Muscle layer of duodenum (tissue), 2 donors: ENCODE results near the gene ETS2.

ENCODE experiments used
- H3K27ac ChIP-seq: one replicate; pipeline ENCODE4 v1.7.0; 2013; ENCODE audit warnings: mild to moderate bottlenecking, low read length
- H3K27me3 ChIP-seq: one replicate; pipeline ENCODE4 v1.7.0; 2013; ENCODE audit warnings: low read depth, mild to moderate bottlenecking, control low read depth, low read length
- H3K36me3 ChIP-seq, 2 donors: one replicate each; pipeline ENCODE4 v1.7.0; 2013; ENCODE audit warnings: low read length in 2 of 2, control low read depth in 1 of 2, mild to moderate bottlenecking in 1 of 2; ENCODE audit not compliant: insufficient read depth in 2 of 2, control insufficient read depth in 1 of 2
- H3K4me1 ChIP-seq, 2 donors: one replicate each; pipeline ENCODE4 v1.7.0; 2013; ENCODE audit warnings: low read length in 2 of 2, mild to moderate bottlenecking in 2 of 2, control low read depth in 1 of 2, moderate library complexity in 1 of 2; ENCODE audit not compliant: insufficient read depth in 2 of 2, control insufficient read depth in 1 of 2
- H3K4me3 ChIP-seq, 2 donors: one replicate each; pipeline ENCODE4 v1.7.0; 2013; ENCODE audit warnings: low read length in 2 of 2, low read depth in 1 of 2, mild to moderate bottlenecking in 1 of 2
- H3K9me3 ChIP-seq, 2 donors: one replicate each; pipeline ENCODE4 v1.7.0; 2013; ENCODE audit warnings: low read length in 2 of 2, control low read depth in 1 of 2, mild to moderate bottlenecking in 1 of 2; ENCODE audit not compliant: control insufficient read depth in 1 of 2
- donor health status: healthy.

Gene ETS2

DNA sequence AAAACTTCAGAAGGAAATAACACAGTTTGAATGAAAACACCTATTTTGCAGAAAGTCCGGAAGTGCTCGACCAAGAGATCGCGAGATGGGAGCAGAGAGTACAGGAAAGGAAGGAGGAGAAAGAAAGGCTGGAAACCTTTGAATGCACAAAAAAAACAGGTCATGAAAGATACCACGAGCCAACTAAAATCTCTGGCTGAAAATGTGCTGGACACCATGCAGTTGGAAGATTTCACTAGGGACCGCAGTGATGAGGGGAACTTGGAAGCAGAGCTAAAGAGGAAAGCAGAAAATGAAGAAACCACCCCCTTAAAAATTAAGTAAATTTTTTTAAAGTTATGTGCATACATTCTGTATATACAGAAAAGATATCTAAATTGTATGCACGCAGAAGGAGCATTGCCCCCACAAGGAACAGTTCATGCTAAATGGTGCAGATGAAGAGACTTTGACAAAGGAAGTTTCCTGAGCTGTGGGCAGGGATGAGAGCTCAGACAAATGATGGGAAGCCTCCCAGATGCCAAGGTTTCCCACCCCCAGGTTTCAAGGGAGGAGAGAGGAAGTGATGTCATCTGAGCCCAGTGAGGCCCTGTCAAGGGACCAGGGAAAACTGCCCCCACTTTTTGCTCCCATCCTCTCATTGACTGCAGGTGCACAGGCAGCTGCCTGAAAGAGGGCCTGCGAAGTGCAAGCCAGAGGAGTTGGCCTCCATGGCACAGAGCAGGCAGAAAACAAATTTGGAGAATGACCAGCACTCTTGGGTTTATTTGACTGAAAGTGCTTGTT lies 52.5 kb downstream of the ETS2 start:
- Histone ChIP-seq H3K36me3 (no peaks in the 10 kb centered on the region), H3K27me3 (no peaks in the 10 kb centered on the region), H3K4me1 (no peaks in the 10 kb centered on the region), H3K9me3 (no peaks in the 10 kb centered on the region), H3K27ac (no peak overlapping the region), H3K4me3 (no peak overlapping the region)

- no peak overlapping the region for H3K27ac ChIP-seq
These were observed 53.1 kb downstream of the ETS2 start for GRCh38 chr21:38858812-38859205.

DNA sequence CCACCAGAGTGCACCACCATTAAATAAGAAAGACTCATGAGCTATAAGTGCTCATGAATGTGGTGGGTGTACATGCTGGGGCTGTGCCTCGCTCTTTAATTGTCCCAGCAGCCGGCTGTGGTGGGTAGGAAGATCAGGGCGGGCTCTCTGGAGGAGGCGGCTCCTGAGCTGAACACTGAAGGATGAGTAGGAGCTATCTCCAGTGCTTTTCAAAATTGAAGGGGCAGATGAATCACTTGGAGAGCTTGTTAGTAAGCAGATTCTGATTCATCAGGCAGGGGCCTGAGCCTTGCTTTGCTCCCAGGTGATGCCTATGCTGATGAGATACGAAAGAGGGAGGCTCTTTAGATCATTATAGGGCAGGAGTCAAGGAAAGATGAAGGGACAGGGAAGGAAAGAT lies 54.1 kb downstream of the ETS2 start:
- Histone ChIP-seq H3K27ac (no peak overlapping the region), H3K27me3 (no peaks in the 10 kb centered on the region), H3K4me3 (no peak overlapping the region), H3K36me3 (no peaks in the 10 kb centered on the region), H3K4me1 (no peaks in the 10 kb centered on the region), H3K9me3 (no peaks in the 10 kb centered on the region)

More at GRCh38 chr21:38858812-38859205, 53.1 kb downstream of the ETS2 start:
- Histone ChIP-seq H3K4me1 (no peaks in the 10 kb centered on the region), H3K27me3 (no peaks in the 10 kb centered on the region), H3K9me3 (no peaks in the 10 kb centered on the region), H3K4me3 (no peak overlapping the region), H3K36me3 (no peaks in the 10 kb centered on the region)

DNA sequence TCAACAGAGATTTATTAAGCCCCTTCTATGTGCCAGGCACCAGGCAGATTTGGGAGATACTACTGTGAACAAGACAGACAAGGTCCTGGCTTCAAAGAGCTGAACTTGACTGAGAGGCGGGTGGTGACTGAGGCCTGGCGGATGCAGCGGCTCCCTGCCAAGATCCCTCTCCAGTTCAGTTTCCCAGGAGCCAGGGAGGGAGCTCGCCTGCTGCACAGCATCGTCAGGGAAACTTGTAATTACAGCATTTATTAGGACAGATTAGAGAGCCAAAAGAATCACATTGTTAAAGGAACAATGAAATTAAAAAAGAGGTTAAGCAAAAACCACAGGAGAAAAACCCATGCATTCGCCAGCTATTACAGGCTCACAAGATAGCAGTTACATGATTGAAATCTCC lies 55.3 kb downstream of the ETS2 start:
- Histone ChIP-seq H3K36me3 (no peaks in the 10 kb centered on the region), H3K9me3 (no peaks in the 10 kb centered on the region), H3K4me1 (no peaks in the 10 kb centered on the region), H3K27ac (no peak overlapping the region), H3K4me3 (no peak overlapping the region), H3K27me3 (no peaks in the 10 kb centered on the region)

DNA sequence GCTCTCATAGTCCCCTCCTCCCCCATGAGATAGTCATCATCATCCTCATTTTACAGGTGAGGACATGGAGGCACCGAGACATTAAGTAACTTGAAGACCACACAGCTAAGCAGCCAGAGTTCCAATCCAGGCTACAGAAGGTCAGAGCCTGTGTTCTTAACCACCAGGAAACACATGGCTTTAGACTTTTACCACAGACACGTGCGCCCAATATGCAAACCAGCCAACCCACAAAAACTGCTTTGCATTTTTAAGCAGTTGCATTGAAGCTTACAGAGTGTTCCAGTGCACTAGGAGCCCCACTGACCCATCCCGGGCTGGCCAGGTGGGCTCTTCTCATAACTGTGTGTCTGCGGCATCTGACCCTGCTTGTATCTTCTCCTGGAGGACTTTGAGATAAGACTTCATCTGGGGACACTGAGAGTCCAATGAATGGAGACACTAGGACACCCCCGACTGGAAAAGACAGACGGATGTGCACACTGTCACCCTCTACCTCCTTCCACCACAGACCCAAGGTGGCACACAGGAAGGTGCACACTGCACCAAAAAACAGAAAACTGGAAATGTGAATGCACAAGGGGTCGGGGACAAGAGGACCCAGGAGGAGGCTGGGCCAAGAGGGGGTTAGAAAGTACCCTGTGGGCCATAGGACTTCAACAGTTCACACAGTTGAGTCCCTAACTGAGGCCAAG lies 56.4 kb downstream of the ETS2 start:
- Histone ChIP-seq H3K36me3 (no peaks in the 10 kb centered on the region), H3K27ac (no peak overlapping the region), H3K27me3 (no peaks in the 10 kb centered on the region), H3K9me3 (no peaks in the 10 kb centered on the region), H3K4me1 (no peaks in the 10 kb centered on the region), H3K4me3 (no peak overlapping the region)

- no peaks in the 10 kb centered on the region for H3K27me3 ChIP-seq
- no peak overlapping the region for H3K4me3 ChIP-seq
- H3K36me3 ChIP-seq = no peaks in the 10 kb centered on the region
- H3K27ac ChIP-seq = no peak overlapping the region
- H3K4me1 ChIP-seq = no peaks in the 10 kb centered on the region
- no peaks in the 10 kb centered on the region for H3K9me3 ChIP-seq
These were observed 57.6 kb downstream of the ETS2 start for GRCh38 chr21:38863291-38863690.

DNA sequence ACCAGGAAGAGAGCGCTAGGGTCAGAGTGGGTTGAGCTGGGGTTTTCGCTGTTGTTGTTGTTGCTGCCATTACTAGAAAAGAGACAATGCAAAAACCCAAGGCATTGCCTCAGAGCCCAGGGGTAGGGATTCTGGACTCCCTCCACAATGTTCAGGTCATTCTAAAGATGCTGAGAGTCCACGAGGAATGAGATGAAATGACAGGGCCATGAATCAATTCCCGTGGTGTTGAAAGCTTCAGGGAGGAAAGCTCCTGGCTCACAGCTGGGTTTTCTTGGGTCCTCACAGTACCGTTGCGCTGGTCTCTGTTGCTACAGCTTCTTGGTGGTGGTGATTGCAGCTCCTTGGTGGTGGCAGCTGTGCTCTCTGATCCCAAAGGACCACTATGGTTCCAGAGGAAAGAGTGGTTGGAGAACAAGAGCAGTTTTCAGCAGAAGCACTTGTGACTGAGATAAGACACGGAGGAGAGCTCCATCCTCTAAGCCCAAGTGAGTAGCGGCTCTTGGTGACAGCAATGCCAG lies 58.2 kb downstream of the ETS2 start:
- H3K27me3 ChIP-seq = no peaks in the 10 kb centered on the region
- no peaks in the 10 kb centered on the region for H3K36me3 ChIP-seq
- H3K9me3 ChIP-seq = no peaks in the 10 kb centered on the region
- H3K27ac ChIP-seq = no peak overlapping the region
- H3K4me1 ChIP-seq = no peaks in the 10 kb centered on the region
- no peak overlapping the region for H3K4me3 ChIP-seq

DNA sequence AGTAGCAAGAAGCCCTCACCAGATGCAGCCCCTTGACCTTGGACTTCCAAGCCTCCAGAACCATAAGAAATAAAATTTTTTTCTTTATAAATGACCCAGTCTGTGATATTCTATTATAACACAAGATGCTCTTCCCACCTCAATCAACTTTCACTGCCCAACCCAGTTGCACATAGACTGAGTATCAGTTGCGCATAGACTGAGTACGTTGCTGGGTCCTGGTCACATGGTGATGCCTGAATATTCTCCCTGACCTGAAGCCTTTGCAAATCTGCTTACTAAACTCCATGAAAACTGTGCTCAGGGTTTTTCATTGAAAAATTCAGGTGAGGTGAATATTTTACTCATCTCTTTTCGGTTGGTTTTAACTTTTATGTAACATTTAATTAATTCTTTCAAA lies 59.2 kb downstream of the ETS2 start:
- Histone ChIP-seq H3K4me1 (no peaks in the 10 kb centered on the region), H3K9me3 (no peaks in the 10 kb centered on the region)

DNA sequence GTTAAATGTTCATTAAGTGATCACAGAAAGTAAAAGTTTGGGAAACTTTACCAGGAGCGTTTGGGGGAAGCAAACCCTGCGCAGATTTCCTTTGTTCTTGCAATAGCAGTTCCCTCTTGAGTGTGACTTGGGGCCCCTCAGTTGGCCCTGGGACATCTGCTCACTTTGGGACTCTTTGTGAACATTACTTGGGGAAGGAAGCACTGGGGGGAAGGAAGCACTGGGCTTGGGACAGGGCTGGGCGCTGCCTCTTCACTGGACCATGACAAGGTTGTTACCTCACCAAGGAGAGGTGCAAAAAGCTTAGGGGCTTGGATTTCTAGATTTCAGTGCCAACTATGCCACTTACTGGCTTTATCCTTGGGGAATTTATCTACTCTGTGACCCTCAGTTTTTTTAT lies 63.5 kb downstream of the ETS2 start:
- Histone ChIP-seq H3K27me3 (no peaks in the 10 kb centered on the region), H3K4me1 (no peaks in the 10 kb centered on the region), H3K9me3 (no peaks in the 10 kb centered on the region), H3K27ac (no peak overlapping the region), H3K36me3 (no peaks in the 10 kb centered on the region), H3K4me3 (no peak overlapping the region)

More for the DNA sequence above, 59.2 kb downstream of the ETS2 start:
- Histone ChIP-seq H3K36me3 (no peaks in the 10 kb centered on the region), H3K27me3 (no peaks in the 10 kb centered on the region), H3K4me3 (no peak overlapping the region), H3K27ac (no peak overlapping the region)

DNA sequence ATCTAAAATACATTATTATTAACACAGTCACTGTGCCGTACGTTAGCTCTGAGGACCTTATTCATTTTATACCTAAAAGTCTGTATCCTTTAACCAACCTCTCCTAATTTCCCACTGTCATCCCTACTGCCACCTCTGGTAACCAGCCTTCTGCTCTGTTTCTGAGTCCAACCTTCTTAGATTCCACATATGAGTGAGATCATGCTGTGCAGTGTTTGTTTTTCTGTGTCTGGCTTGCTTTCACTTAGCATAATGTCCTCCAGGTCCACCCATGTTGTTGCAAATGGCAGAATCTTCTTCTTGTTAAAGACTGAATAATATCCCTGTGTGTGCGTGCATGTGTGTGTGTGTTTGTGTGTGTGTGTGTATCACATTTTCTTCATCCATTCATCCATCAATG lies 64.2 kb downstream of the ETS2 start:
- Histone ChIP-seq H3K27ac (no peak overlapping the region), H3K27me3 (no peaks in the 10 kb centered on the region), H3K9me3 (no peaks in the 10 kb centered on the region), H3K4me3 (no peak overlapping the region), H3K36me3 (no peaks in the 10 kb centered on the region), H3K4me1 (no peaks in the 10 kb centered on the region)
